Left ventricle myocardium superior (tissue), 1 donor: ENCODE data around the gene ARHGAP10. TPM values are rescaled to one million over a fixed set of nuclear protein-coding genes. Genes with fewer than 3 reads are reported as not detected.
A peak's percentile ranks its signal among the peaks of the same experiment; 100 is the strongest.

Experiments used
- ATAC-seq: fragments of 200-7000 bp; cut with Tn5 transposase; one replicate; pipeline ENCODE4 v1.9.1; 2020; ENCODE audit warnings: mild to moderate bottlenecking, moderate library complexity
- DNase-seq: peaks from one replicate; pipeline ENCODE4 v3.0.0-alpha.2; 2020
- intact Hi-C: fragments of 100-400 bp; cut with micrococcal nuclease; formaldehyde crosslinking; loops from one replicate; pipeline ENCODE4 v1.11.0; 2022
- total RNA-seq: library from RNA; stranded (reverse); fragmentation: NEBNext Ultra II Directional; extraction: Animal tissue kit (Norgen Biotek cat#: 25700); gene quantifications from one replicate; pipeline ENCODE4 v1.2.1, GENCODE V29; 2021
- donor health status: DM: no; HTN: yes; CAD: no; lungs with severe emphysema.

The ARHGAP10 gene
- total RNA-seq, 1 donor from 2014 or later: 69.2 TPM

DNA sequence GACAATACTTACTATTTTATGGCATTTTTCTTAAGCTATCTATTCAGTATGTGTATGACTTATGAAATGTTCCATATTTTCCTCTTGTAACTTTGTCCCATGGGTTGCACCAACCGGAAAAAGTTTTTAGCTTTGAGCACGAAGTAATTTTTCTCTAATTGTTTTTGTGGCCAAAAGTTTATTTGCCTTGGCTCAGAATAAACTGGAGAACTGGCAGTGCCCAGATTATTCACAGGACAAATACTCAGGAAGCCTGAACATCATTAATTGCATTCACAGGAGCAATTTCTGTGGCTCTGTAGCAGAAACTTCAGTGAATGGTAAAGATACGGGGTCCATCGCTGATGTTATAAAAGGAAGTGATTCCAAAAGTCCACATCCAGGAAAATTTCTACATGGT lies 184.5 kb downstream of the ARHGAP10 start:
- intact Hi-C loops: no loop called here
- no peak for DNase-seq
- no peak for ATAC-seq

DNA sequence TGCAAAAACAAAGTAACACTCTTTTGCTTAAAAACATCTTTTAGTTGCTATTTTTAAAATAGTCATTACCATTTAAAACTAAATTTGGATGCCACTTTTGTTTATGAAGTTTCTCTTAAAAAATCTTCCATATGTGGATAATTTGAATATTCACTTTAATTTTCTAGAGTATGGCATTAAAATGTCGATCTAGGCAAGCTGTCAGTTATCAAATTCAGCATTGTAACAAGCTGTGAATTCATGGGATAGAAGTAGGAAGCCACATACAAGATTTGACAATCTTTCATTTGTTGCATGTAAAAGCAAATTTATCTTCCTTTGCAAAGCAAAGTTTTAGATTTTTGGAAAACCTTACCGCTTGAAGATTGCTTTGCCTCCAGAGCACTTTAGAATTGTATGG lies 191.5 kb downstream of the ARHGAP10 start:
- ATAC-seq: no peak
- intact Hi-C loops: no loop called here
- DNase-seq: no peak

DNA sequence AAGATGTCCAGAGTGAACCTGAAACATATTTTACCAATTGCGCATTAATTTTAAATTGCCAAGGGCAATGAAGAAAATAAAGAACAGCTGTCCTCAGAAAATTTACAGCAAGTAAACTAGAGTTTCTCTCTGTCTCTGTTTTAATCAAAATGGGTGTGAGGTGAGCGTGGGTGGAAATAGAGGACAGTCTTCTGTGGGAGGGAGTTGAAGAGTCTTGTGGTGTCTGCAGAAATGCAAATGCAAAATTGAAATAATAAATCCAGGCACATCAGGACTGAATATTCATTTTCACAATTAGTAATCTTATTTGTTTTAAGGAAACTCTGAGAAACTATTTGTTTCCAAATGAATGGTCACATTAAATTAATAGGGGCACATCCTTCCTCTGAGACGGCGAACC lies 192.0 kb downstream of the ARHGAP10 start:
- DNase-seq: no peak
- intact Hi-C loops: no loop called here
- ATAC-seq: no peak

DNA sequence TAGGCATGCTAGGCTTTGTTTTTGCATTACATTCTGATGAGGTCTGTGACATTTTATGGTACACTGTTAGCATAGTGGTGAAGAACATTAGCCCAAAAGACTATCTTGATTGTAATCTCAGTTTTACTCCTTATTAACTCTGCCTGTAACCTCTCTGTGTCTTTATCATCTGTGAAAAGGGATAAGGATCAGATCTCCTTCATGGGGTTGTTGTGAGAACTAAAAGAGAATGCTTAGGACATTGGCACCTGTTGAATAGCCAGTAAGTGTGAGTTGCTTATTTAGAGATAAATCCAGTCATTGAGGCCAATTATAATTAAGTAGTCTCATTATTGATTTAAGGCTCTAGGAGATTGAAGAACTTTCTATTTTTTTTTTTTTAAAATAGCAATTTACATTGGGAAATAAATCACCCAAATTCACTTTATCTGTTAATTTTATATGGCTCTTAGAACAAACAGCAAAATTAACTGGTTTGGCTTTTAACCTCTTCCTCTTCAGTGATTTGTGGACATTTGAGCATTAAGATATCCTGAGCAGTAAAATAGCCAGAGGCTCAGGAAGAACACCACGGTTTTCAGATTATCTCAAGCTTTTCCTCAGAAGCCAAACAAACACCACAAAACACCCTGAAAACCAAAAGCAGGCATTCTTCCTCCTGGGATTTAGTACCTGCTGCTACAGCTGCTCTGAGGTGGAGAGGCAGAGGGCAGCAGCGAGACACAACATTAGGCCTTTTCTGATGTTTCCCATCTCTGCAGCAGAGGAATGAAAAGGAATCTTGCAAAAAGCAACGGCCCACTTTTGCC lies 192.9 kb downstream of the ARHGAP10 start:
- ATAC-seq (peak; percentile 25), DNase-seq (peak; percentile 44)
- intact Hi-C loops: no loop called here

DNA sequence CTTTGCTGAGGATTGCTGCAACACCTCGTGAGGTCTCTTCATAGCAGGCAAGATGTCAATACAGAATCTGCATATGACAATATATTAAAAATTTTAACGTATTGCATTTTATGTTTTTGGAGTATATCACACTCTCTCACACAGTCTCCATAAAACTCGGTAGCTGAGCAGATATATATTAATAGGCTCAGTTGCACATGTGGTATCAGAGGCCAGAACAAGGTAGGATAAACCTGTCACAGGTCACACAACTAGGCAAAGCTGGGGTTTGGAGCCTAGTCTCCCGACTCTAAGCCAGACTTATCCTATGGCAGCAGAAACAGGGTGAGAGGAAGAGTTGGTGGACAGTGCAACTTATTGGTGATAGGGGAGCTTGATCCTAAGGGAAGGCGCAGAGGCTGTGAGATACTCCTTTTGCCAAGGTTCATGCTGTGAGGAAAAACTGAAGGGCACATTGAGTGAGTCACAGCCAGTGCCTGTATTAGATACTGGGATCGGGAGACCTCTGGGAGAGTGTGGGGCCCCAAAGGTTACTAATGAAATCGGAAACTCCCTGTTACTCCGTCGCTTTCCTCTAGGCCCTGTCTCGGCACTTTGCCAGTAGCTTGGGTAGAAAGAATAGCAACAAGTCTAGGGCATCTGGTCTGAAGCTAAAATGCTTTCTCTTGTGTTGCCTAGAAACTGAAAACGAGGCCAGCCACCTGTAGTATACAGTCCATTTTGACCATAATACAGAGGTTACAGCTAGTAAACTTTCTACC lies 195.7 kb downstream of the ARHGAP10 start:
- peak; percentile 53 for DNase-seq
- intact Hi-C loops: no loop called here
- ATAC-seq: peak; percentile 83

DNA sequence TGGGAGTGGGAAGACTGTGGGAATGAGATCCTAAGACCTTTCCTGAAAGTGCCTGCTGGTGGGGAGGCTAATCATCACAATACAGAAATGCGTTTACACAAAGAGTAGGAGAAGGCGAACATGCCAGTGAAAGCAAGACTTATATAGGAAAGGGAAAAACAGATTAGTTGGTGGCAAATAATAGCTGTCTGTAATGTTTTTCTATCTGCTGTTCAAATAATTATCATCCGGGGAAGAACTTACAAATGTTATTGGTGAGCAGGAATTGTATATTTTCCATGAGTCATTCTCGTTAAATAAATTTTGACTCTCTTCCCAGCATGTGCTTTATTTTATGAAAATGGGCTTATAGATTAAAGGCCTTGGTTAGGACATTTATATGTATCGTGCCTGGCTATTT lies 196.5 kb downstream of the ARHGAP10 start:
- intact Hi-C loops: no loop called here

DNA sequence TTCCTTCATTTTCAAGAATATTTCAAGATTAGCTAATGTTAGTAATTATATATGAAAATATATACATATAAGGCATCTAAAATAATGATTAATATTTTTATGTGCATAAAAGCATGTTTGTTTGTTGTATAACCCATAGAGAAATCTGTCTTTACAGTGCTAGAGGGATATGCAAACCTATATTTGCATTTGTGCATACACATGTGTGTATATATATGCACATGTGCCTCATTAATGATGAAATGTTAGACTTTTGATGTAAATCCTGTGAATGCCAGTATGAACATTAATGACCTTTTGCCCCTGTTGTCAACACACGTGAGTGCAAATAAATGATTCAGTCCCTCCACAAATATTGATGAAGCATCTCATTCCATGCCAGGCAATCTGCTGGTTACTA lies 197.9 kb downstream of the ARHGAP10 start:
- intact Hi-C loops: no loop called here
- ATAC-seq: no peak
- DNase-seq: no peak

More for the DNA sequence above, 196.5 kb downstream of the ARHGAP10 start:
- ATAC-seq (no peak), DNase-seq (no peak)

DNA sequence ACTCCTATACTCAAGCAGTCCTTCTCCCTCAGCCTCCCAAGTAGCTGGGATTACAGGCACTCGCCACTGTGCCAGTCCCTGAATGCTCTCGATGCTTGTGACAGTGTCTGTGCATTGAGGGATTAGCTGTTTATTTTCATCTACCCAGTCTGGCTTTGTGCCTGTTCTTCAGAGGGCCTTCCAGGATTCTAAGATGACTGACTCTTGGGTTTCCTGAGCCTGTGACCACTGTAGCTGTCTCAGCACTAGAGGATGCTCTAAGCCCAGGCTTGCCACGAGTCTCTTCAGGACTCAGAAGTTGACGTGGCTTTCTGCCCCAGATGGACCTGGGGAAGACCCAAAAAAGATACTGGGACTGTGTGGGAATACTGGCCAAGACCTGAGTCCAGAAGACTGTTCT lies 201.4 kb downstream of the ARHGAP10 start:
- intact Hi-C loops: no loop called here
- DNase-seq (no peak), ATAC-seq (peak; percentile 50)

DNA sequence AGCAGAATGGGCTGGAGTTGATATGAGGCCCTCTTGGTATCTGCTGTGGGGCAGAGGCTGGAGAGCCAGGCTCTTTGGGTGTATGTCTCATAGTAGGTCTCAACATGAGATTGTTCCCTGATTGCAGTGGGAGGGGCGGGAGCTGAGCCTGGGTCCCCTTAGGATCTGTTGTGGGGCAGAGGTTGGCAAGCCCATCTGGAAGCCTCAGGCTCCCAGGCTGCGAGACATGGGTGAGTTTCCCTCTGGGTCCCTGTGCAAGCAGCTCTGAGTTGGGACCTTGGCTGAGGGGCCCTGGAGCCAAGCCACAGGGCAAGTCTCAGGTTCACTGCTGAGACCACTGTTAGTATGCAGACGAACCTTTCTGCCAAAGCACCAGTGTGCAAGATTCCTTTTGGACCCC lies 201.9 kb downstream of the ARHGAP10 start:
- DNase-seq (no peak), ATAC-seq (no peak)
- intact Hi-C loops: no loop called here

DNA sequence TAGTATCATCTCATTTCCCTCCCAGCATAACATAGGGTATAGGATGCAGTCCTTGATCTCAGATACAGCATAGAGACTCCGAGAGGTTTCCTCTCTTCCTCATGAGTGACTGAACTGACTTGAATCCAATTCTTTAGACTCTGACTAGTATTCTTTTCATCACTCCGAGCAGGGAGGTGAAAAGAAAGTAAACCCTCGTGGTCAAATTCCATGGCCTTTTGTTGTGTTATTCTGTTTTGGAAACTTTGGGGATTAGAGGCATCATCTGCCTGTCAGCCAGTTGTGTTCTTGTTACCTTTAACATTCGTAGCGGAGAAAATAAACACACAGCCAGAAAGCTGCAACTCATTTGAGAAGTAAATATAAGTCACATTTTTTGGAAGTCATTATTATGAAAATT lies 206.6 kb downstream of the ARHGAP10 start:
- intact Hi-C loops: no loop called here
- ATAC-seq (no peak), DNase-seq (no peak)

DNA sequence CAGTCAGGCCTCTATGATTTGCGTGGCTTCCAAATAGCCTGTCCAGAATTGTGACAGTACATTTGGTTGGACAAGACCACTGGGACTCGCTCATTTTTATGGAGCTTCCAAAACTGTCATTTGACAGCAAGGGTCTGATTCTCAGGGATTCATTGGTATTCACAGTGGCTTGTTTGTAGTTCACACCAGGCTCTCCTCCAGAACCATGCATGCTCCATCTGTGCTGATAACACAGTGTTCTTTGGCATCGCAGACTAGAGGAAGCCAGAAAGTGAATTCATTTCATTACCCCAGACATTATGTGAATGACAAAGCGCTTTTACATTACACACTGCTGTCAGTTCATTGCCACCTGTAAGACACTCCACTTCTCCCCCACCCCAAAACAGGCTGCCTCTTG lies 208.3 kb downstream of the ARHGAP10 start:
- DNase-seq (no peak), ATAC-seq (peak; percentile 93)
- intact Hi-C loops: no loop called here

DNA sequence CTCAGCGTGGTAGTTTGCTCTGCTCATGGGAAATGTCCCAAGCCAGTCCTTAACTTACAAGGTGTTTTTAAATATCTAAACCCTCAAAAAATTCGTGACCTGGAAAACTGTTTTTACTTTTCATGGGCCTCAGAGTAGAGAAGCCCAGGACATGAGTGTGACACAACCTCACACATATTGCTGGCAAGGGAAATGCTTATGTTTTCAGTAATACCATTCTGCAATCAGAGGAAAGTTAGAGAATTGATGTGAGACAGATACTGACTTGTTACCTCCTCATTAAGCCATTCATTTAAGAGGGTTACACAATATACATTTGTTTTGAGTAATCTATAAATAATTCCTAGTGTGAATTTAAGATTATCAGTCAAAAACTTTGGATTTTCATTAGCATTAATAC lies 209.5 kb downstream of the ARHGAP10 start:
- DNase-seq (no peak), ATAC-seq (no peak)
- intact Hi-C loops: no loop called here

DNA sequence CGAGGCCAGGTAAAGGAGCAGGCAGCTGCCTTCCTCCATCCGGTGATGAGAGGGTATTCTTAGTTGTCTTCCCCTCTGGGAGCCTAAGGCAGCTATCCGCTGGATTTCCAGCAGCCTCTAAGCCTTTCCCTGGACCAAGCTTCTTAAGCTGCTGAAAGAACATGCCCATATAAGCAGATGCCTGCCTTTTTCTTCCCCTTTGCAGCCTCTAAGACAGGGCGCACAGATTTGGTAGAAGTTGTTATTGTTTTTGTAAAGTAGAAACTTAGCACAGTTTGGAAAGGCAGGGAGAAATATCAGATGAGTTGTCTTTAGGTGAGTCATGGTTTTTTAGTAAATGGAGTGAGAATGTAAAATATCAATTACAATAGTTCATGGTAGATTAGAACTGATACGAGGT lies 210.8 kb downstream of the ARHGAP10 start:
- ATAC-seq (no peak), DNase-seq (no peak)
- intact Hi-C loops: no loop called here

DNA sequence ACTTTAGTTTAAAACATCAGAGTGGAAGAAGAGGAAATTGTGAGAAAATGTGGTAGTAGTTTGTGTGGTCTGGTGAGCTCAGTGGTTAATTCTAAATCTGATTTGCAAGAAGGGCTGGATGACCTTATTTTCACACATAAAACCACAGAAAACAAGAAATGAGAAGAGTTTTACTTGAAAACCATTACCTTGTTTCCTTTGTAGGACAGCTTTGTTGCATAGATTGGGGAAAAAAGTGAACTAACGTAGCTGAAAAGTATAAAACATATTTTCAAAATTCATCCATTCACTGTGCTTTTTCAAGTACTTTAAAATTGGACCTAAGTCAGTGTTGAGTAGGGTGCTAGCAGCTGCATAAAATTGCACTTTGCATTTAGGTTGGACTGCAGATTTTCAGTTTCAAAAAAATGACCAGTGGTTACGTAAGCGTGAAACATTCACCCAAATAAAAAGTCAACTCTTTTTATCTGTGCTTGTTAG lies 211.3 kb downstream of the ARHGAP10 start:
- intact Hi-C loops: no loop called here
- ATAC-seq: peak; percentile 25
- DNase-seq: no peak

DNA sequence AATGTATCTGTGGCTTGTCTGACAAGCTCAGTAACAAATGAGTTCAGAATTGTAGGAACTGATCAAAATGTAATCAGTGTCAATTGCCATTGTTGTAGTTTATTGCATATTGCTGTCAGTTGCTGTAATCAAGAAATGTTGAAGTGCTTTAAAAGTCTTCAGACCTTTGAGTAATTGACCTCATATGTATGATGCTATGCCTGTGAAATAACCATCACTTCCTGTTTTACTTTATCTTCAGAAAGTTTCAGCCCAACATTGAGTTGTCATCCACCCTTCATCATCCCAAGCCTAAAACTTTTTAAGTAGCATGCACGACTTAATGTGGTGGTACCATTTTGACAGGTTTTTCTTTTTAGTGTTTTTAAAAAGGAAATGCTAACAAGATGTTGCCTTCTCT lies 212.4 kb downstream of the ARHGAP10 start:
- no peak for DNase-seq
- ATAC-seq: no peak
- intact Hi-C loops: no loop called here

DNA sequence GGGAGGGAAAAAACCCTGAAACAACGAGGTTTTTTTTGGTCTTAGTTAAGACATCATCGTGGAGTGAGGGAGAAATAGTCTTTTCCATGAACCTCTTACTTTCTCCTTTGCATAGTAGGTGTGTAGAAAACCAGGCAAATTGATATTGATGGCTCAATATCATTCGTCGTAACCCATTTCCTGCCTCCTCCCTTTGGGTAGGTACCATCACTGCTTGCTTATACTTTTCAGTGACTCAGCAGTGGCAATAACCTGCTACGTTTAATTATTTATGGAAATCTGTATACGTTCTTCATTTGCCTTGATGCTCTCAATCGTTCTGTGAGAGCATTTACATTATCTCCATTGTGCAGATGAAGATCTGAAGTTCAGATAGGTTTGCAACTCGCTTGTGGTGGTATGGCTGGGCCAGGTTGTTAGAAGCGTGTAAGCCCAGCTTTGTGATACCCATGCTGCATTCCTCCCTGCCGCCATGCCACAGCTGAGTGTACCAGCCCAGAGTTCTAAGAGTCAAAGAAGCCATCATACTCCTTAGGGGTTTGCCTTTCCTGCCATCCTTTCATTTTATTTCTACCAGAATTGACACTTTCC lies 212.9 kb downstream of the ARHGAP10 start:
- no peak for DNase-seq
- intact Hi-C loops: no loop called here

DNA sequence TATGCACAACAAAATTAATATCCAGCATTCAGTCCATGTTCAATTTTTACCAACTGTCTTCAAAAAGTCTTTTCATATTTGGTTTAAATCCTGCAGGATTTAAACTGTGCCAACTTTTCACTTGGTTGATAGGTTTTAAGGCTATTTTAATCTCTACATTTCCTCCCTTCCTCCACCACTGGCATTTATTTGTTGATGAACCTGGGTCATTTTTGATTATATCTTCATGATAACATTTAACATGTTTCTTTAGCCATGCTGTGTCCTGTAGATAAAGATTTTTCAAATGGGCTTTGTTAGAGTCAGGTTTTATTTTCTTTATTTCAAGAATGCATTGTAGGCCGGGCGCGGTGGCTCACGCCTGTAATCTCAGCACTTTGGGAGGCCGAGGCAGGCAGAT lies 216.4 kb downstream of the ARHGAP10 start:
- ATAC-seq (no peak), DNase-seq (no peak)
- intact Hi-C loops: no loop called here

More for the DNA sequence above, 212.9 kb downstream of the ARHGAP10 start:
- ATAC-seq: no peak

DNA sequence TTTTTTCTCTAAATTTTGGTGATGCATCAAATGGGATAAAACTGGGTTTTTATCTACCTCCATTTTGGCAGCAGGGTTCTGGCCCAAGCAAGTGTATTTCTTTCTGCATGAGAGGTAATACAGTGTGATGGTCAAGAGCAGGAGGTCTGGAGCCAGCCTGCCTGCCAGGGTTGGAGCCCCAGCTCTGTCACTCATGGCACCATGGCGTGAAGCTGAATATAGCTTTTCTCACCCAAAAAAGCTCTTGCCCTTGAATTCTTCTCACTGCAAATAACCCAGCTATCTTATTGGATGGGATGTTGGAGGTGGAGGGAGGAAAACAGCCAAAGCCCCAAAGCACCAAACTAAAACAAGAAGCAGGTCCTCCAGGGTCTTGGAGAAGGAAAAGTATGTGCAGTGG lies 218.4 kb downstream of the ARHGAP10 start:
- DNase-seq (no peak), ATAC-seq (no peak)
- intact Hi-C loops: no loop called here

DNA sequence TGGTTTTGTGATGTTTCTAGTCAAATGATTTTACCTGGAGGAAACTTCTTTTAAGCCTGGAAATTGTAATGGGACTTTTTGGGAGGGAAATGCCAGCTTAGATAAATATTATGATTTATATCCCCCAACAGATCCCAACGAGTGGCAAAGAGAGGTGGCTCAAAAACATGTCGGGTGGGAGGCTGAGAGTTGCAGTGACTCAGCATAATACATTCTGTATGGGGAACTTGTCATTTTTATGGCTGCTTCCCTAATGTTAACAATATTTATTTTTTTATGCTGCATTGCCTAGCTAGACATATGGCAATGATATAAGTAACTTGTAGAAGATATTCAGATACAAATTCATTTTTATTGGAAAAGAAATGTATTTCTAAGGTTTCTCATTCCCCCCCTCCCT lies 219.0 kb downstream of the ARHGAP10 start:
- ATAC-seq (no peak), DNase-seq (no peak)
- intact Hi-C loops: no loop called here

DNA sequence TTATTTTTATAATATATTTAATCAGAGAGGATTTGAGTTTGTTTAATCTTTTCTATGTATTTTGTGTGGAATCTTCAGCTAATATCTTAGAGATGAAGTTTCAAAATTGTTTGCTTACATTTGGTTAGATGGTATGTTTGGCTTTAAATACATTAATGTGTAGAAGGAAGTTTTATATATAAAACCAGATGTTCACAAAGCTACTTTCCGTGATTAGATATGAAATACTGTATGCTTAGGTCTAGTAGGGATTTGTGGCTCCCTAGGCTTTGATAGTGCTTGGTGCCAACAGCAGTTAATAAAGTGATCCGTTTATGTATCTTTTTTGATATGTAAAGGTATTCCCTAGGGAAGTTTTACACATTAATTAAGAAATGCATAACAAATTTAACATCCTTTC lies 223.0 kb downstream of the ARHGAP10 start:
- no peak for ATAC-seq
- no peak for DNase-seq
- intact Hi-C loops: no loop called here
